Suprapubic skin (tissue), 3 donors: Measurements from ENCODE around the gene ZKSCAN1.
"Not testable (repeated sequence)": the region's sequence is repeated elsewhere in the genome, so short reads cannot be mapped to it uniquely, and the experiment has no call there.

Experiments
- EP300 ChIP-seq: sonication (generic); formaldehyde crosslinking; IDR thresholded peaks from one replicate; pipeline ENCODE4 v1.6.1; 2017; ENCODE audit warnings: antibody characterized with exemption
- POLR2A ChIP-seq, 2 donors: fragments of 450-650 bp; IDR thresholded peaks; one replicate each; pipeline ENCODE4 v1.6.1; 2017; ENCODE audit warnings: antibody characterized with exemption in 2 of 2, mild to moderate bottlenecking in 2 of 2, moderate library complexity in 2 of 2
- TF ChIP-seq, protein P1 (sequence below), 2 donors: fragments of 200-600 bp in 1 of 2; fragments of 450-650 bp in 1 of 2; sonication (generic) in 1 of 2; IDR thresholded peaks; one replicate each; pipeline ENCODE4 v1.5.1; 2016 to 2019; ENCODE audit warnings: antibody characterized with exemption in 2 of 2, mild to moderate bottlenecking in 1 of 2, moderate library complexity in 1 of 2

GRCh38 chr7:100012385-100013327 lies 2.7 kb upstream of the ZKSCAN1 start:
- TF ChIP-seq EP300; POLR2A (IDR thresholded peaks at IDR 0.05): not testable (repeated sequence)
- TF ChIP-seq, protein P1, sequence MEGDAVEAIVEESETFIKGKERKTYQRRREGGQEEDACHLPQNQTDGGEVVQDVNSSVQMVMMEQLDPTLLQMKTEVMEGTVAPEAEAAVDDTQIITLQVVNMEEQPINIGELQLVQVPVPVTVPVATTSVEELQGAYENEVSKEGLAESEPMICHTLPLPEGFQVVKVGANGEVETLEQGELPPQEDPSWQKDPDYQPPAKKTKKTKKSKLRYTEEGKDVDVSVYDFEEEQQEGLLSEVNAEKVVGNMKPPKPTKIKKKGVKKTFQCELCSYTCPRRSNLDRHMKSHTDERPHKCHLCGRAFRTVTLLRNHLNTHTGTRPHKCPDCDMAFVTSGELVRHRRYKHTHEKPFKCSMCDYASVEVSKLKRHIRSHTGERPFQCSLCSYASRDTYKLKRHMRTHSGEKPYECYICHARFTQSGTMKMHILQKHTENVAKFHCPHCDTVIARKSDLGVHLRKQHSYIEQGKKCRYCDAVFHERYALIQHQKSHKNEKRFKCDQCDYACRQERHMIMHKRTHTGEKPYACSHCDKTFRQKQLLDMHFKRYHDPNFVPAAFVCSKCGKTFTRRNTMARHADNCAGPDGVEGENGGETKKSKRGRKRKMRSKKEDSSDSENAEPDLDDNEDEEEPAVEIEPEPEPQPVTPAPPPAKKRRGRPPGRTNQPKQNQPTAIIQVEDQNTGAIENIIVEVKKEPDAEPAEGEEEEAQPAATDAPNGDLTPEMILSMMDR (IDR thresholded peaks at IDR 0.05), result not testable (repeated sequence)
